ENCODE data around the gene ZBED4. TPM values are rescaled to one million over a fixed set of nuclear protein-coding genes. Genes with fewer than 3 reads are reported as not detected.

Gene ZBED4
- total RNA-seq, 1 experiment from 2014 or later: 23.0 TPM

DNA sequence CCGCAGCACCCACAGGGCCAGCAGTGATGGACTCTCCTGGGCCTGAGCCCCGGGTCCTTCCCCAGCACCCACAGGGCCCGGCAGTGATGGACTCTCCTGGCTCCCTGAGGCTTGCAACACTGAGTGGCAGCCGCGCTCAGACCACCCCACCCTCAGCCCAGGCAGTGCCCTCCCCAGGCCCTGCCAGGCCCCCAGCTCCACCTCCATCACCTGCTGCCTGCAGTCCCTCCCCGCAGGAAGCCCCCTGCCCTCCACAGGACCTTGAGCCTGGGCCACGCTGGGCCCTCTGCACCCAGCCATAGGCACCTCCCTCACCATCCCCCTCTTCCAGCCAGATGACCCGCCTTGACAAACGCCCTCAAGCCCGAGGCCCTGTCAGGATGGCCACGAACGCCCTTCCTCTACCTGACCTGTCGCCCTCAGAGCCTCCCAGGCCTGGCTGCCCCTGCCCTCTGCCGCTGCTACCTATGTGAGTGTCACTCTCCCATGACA is 53.2 kb downstream of the ZBED4 start:
- H3K14ac ChIP-seq (ENCODE audit: insufficient read depth, low read length): no peak overlapping the region; the same call in 1 of the 2 replicates
- Mint-ChIP-seq H3K36me3 (ENCODE audit: insufficient read depth in 1 of 3, low read depth in 3 of 3) (peaks cover 17 to 51% (median 50%) of the 10 kb centered on the region in 3 experiments; a peak in 6 of 7 replicates), H3K4me3 (no peak overlapping the region; a peak in 1 of 5 replicates), H3K27me3 (ENCODE audit: low read depth) (no peaks in the 10 kb centered on the region), H3K27ac (peak overlapping the region in 1 of 3 experiments; percentile 81; a peak in 1 of 7 replicates), H3K4me1 (peaks cover 0 to 6% of the 10 kb centered on the region in 2 experiments; a peak in 1 of 4 replicates), H3K9me3 (peaks cover 0 to 6% of the 10 kb centered on the region in 2 experiments; a peak in 2 of 5 replicates)
- H3K4me1 ChIP-seq (ENCODE audit: insufficient read depth, low read length): no peaks in the 10 kb centered on the region
- H3K4me2 ChIP-seq (ENCODE audit: insufficient read depth, insufficient read length, low read length): no peak overlapping the region
- H2AK5ac ChIP-seq (ENCODE audit: insufficient read length, low read length): no peak overlapping the region
- no peak overlapping the region for H3K56ac ChIP-seq (ENCODE audit: insufficient read length, low read depth, low read length)
- H3K9me3 ChIP-seq (ENCODE audit: control insufficient read depth, low read depth, low read length): no peaks in the 10 kb centered on the region
- no peak overlapping the region for H4K5ac ChIP-seq (ENCODE audit: insufficient read length, low read depth, low read length)
- no peaks in the 10 kb centered on the region for H3K27me3 ChIP-seq (ENCODE audit: insufficient read depth, low read length)
- H2BK12ac ChIP-seq (ENCODE audit: insufficient read length, low read depth, low read length): no peak overlapping the region
- no peak overlapping the region for H3T11ph ChIP-seq (ENCODE audit: low read length)
- H4K91ac ChIP-seq (ENCODE audit: insufficient read length, low read depth, low read length): no peak overlapping the region
- H4K8ac ChIP-seq (replicated peaks; ENCODE audit: insufficient read length, low read depth, low read length): no peak overlapping the region
- no peak overlapping the region for H2BK120ac ChIP-seq (ENCODE audit: low read depth, low read length, poor library complexity, severe bottlenecking)
- no peak overlapping the region for H2BK15ac ChIP-seq (ENCODE audit: low read depth, low read length)
- H4K20me1 ChIP-seq (ENCODE audit: control insufficient read depth, insufficient read depth, insufficient read length): no peaks in the 10 kb centered on the region
- no peaks in the 10 kb centered on the region for H3K79me2 ChIP-seq (ENCODE audit: insufficient read depth, low read length)
- no peak overlapping the region for H3K18ac ChIP-seq (ENCODE audit: insufficient read length, low read depth, low read length)
- H3K79me1 ChIP-seq (ENCODE audit: insufficient read depth, low read depth, low read length, poor library complexity, severe bottlenecking): no peaks in the 10 kb centered on the region
- no CpG with 5 or more reads among the region's 14 CpGs for WGBS (ENCODE audit: extremely low coverage, insufficient read length, low lambda C conversion rate)
- no peak for TF ChIP-seq CTCF (conservative IDR thresholded peaks at IDR 0.05)
- H3K9ac ChIP-seq (ENCODE audit: extremely low read depth, insufficient read length, low read length): no peak overlapping the region
- H3K23ac ChIP-seq (ENCODE audit: insufficient read length, low read depth, low read length): no peak overlapping the region
- no peaks in the 10 kb centered on the region for H3K23me2 ChIP-seq (ENCODE audit: insufficient read length, low read depth, low read length, poor library complexity, severe bottlenecking)
- no peak overlapping the region for H3K27ac ChIP-seq (ENCODE audit: insufficient read length, low read depth, low read length)
- H2BK20ac ChIP-seq (ENCODE audit: low read depth, low read length, poor library complexity, severe bottlenecking): no peak overlapping the region
- H2AFZ ChIP-seq (ENCODE audit: low read length): no peak overlapping the region
- H3K4ac ChIP-seq (ENCODE audit: low read depth, low read length): no peak overlapping the region
- DNase-seq: no peak
- no peak overlapping the region for H2BK5ac ChIP-seq (ENCODE audit: insufficient read length, low read length)

All from H9 (cell line).